HG03521 (cell line): Measurements from ENCODE around the gene FER1L5.
"Not testable (repeated sequence)": the region's sequence is repeated elsewhere in the genome, so short reads cannot be mapped to it uniquely, and the experiment has no call there.

Source experiments
- ATAC-seq: cut with Tn5 transposase; IDR thresholded peaks from one replicate; pipeline ENCODE4 v1.9.1; 2021; ENCODE audit warnings: mild to moderate bottlenecking, moderate library complexity; ENCODE audit not compliant: unreplicated experiment

FER1L5 gene

DNA sequence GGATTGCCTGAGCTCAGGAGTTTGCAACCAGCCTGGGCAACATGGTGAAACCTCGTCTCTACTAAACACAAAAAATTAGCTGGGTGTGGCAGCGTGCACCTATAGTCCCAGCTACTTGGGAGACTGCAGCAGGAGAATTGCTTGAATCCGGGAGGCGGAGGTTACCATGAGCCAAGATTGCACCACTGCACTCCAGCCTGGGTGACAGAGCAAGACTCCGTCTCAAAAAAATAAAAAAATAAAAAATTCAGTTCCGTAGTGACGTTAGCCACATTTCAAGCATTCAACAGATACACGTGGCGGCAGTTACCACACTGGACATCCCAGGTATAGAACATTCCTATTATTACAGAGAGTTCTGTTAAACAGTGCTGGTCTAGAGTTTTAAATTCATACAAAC lies 8.9 kb upstream of the FER1L5 start:
- ATAC-seq = no peak

DNA sequence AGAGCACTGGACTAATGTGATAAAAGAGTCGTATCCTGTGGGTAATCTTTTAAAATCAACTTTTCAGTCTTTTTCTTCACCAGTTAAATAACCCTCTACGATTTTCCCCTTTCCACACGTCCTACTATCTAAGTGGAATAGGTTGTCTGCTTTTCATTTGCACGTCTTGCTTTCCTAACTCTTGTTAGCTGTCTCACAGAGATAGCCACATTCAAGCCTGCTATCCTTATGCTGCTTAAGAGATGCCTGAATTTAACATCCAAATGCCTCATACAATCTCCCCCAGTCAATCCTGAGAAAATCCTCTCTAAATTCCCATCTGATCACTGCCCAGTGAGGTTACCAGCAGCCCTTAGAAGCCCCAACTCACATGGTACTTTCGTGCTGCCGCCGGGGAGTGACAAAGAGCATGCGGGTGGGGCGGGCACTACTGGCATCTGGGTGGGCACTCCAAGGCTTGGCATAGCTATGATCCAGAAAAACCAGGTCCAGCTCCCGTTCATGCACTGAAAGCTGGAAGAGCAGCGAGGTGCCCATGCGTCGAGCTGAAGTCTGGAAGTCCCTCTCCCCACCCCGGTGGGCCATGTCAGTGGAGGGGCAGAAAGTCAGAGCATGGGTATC lies 5.9 kb upstream of the FER1L5 start:
- no peak for ATAC-seq

GRCh38 chr2:96637385-96638143 lies 5.0 kb upstream of the FER1L5 start:
- ATAC-seq = peak; percentile 82

DNA sequence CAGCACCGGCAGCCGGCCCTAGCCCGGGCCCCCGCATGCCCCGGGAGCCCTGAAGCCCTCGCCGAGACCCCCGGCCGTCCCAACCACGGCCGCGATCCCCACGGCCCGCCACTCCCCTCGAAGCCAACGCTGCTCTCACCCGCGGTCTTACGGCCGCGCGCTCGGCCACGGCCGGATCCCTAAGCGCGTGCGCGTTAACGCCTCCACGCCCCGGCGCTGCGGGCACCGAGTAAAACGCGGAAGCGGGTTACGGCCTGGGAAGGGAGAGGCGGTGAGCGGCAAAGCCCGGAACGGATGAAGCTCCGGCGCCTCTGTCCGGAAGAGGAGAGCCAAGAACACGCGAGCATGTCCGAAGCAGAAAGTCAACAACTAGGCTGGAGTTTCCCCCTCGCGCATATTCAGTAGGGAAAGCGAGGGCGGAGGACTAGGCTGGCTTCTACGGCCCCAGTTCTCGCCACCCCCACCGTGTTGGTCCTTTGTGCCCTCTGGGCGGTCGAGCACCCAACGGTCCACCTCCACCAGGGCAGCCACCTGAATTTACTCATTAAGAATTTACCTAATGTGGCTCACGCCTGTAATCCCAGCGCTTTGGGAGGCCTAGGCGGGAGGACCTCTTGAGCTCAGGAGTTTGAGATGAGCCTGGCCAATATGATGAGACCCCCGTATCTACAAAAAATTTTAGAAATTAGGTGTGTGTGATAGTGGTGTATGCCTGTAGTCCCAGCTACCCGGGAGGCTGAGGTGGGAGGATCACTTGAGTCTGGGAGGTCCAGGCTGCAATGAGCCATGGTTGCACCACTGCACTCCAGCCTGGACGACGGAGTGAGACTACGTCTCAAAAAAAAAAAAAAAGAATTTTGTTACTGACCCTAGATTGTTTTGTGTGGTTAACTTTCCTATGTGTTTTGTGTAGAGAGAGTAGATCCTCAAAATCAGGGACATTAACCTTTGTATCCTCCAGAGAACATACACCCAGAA lies 4.1 kb upstream of the FER1L5 start, which contains the start of gene KANSL3:
Gene KANSL3 (minus strand): TSS at position 169 of the 978 bp plus-strand sequence. CDS start 1,177 bp downstream, outside the sequence.
- ATAC-seq = peak; percentile 73

- no peak for ATAC-seq
Observed at GRCh38 chr2:96647681-96648080, 5.1 kb downstream of the FER1L5 start.

DNA sequence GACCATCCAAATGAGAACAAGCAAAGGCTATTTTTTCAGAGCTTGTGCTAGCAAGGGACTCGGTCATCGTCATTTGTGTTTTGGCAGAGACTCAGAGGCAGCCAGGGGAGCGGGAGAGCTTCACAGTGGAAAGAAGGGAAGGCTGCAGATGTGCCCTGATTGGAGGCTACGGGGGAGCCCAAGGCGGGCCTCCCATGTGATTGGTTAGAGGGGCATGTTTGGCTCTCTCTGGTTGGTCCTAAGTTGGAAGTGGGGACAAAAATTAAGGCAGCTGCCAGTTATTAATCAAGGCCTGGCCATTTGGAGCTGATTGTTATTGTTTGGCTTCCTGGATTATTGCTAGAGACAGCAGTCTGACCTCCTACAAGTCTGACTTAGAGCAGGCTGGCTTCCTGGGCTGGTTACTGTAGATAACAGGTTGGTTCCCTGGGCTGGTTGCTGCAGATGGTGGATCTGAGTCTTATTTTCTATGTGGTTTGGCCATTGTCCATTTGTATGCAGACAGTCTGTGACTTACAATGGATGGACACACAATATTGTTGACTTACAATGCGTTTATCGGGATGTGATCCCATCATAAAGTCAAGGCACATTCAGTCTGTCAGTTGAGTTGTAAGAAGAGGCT lies 5.9 kb downstream of the FER1L5 start:
- ATAC-seq = no peak

- ATAC-seq = no peak
Observed at GRCh38 chr2:96649342-96649741, 6.8 kb downstream of the FER1L5 start.

DNA sequence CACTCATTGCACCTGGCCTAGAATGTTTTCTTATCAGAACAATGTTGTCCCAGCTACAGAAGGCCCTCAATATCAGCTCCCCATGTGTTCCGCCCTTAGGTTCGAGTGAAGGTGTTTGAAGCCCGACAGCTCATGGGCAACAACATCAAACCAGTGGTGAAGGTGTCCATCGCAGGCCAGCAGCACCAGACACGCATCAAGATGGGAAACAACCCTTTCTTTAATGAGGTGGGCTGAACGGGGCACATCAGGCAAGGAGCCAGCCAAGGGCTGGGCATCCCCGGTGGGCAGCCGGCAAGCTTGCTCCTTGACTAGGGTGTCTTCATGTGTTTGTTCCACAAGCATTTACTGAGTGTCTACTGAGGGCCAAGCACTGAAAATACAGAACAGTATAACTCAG lies 9.2 kb downstream of the FER1L5 start:
- ATAC-seq = no peak

- ATAC-seq = not testable (repeated sequence)
Observed at GRCh38 chr2:96654791-96655190, 12.2 kb downstream of the FER1L5 start.

DNA sequence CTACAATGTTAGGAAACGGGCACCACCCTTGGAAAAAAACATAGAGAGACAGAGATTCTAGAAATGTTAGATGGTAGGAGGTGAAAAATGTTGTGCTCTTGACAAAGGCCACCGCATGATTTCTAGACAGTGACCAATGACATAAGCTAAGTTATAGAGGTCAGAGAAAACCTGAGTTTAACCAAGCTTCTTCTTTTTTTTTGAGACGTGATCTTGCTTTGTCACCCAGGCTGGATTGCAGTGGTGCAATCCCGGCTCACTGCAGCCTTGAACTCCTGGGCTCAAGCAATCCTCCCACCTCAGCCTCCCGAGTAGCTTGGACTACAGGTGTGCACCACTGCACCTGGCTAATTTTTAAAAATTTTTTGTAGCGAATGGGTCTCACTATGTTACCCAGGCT lies 13.0 kb downstream of the FER1L5 start:
- no peak for ATAC-seq

GRCh38 chr2:96656540-96656939 lies 14.0 kb downstream of the FER1L5 start:
- ATAC-seq = no peak

DNA sequence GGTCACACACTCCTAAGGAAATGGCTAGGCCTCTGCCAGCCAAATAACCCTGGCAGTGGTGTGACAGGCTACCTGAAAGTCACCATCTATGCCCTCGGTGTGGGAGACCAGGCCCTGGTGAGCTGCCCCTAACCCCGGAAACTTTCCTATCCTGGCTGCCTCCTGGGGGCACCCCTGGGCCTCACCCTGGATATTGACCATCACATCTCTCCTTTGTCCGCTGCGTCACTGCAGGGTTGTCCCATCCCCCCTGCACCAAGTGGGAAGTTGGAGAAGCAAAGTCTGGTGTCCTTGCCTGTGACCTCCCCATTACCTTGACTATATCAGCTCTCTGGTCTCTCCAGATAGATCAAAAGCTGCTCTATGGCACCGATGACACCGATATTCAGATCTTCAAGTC lies 18.8 kb downstream of the FER1L5 start:
- ATAC-seq = no peak

DNA sequence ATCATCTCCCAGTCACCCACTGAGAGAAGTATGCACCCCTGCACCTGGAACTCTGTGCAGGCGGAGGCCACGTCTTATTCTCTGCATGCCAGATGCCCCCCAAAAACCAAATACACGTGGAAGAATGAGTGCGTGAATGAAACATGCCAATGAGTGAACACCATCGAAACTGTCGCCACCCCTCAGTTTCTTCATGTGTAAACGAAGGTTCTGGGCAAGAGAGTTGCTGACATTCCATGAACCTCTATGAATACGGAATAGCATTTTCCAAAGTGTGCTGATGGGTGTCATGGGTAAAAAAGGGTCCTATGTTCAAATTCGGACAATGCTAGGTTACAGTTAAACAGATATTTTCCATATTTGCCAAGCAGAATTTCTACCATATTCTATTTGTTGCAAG lies 19.8 kb downstream of the FER1L5 start:
- no peak for ATAC-seq

GRCh38 chr2:96663177-96663576 lies 20.6 kb downstream of the FER1L5 start:
- no peak for ATAC-seq

GRCh38 chr2:96663829-96664228 lies 21.3 kb downstream of the FER1L5 start:
- ATAC-seq = no peak

- ATAC-seq = no peak
Observed at GRCh38 chr2:96664366-96664925, 21.9 kb downstream of the FER1L5 start.

DNA sequence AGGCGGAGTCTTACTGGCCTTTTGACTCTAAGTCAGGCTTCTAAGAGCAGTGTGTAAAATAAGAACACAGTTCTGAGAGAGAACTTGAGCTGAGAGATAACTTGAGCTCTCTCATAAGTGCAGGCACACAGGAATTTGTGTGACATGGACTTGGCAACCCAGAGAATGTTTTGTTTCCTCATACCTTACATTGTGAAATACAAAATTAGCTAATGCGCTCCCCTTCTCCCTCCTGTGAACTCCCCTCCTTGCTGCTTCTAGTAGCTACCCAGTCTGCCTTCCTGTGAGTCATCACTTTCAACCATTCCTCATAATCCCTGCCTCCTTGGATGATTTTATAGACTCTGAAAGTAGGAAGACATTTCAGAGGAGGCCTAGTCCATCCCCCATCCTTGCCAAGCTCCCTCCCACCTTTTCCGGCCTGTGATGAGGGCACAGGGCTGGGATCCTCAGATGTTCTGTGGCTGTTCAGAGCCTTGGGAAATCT lies 22.6 kb downstream of the FER1L5 start:
- no peak for ATAC-seq

DNA sequence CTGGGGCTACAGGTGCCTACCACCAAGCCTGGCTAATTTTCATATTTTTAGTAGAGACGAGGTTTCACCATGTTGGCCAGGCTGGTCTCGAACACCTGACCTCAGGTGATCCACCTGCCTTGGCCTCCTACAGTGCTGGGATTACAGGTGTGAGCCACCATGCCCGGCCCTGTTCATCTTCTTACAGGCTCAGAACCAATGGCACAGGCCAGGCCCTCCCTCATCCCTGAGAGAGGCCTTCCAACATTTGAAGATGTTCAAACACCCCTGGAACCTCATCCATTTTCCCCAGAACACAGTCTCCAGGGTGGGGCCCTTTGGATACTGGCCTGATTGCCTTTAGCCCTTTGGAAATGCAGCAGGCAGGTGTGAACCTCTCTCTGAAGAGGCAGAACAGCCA lies 23.2 kb downstream of the FER1L5 start:
- not testable (repeated sequence) for ATAC-seq

GRCh38 chr2:96668771-96669170 lies 26.2 kb downstream of the FER1L5 start:
- ATAC-seq = no peak

DNA sequence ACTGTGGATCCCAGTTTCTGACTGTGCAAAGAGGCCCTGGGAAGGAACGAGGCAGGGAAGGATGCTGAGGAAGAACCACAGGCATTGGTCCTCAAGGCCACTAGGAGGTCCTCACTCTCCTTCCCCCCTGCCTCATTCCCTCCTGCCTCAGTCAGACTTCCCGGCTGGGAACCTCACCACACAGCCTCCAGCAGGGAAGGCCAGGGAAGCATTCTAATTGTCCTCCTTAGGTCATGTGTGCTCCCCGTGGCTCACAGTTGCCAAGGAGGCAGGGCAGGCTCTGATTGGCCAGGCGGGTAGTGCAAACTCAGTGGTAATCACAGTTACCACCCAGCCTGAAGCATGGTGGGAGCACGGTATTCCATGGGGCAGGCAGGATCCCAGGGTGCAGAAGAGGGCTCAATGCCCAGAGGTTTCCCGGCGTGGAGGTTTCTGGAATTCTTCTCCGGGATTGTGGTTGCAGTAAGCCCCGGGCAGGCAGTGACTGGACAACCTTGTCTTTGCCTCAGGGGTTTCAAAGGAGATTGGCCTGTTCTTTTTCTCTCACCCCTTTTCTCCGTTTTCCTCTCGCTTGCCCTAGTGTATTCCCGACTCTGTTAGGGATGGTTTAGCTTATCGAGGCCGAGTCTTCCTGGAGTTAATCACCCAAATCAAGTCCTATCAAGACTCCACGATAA lies 27.1 kb downstream of the FER1L5 start:
- no peak for ATAC-seq
